IPS DF 6.9 (cell line): ENCODE measurements around the gene LIG1.
A peak's percentile ranks its signal among the peaks of the same experiment; 100 is the strongest.

Source experiments
- DNase-seq: peaks from one replicate; pipeline ENCODE4 v3.0.0-alpha.2; 2013; ENCODE audit warnings: low read depth, low spot score
- H3K27ac ChIP-seq: one replicate; pipeline ENCODE4 v1.5.1; 2013; ENCODE audit warnings: low read length, control low read depth
- H3K27me3 ChIP-seq: 2 replicates; pipeline ENCODE4 v1.6.1; 2013; ENCODE audit warnings: mild to moderate bottlenecking, low read length; ENCODE audit not compliant: control insufficient read depth, insufficient read depth
- H3K36me3 ChIP-seq: 2 replicates; pipeline ENCODE4 v1.6.1; 2013; ENCODE audit warnings: low read length; ENCODE audit not compliant: control insufficient read depth, insufficient read depth
- H3K4me1 ChIP-seq: 2 replicates; pipeline ENCODE4 v1.6.1; 2013; ENCODE audit warnings: low read length; ENCODE audit not compliant: control insufficient read depth, insufficient read depth
- H3K4me3 ChIP-seq: 2 replicates; pipeline ENCODE4 v1.5.1; 2013; ENCODE audit warnings: mild to moderate bottlenecking, low read length
- H3K9me3 ChIP-seq: 2 replicates; pipeline ENCODE4 v1.6.1; 2013; ENCODE audit warnings: low read length, inconsistent platforms; ENCODE audit not compliant: control insufficient read depth, insufficient read depth
- WGBS: extraction: QIAGEN DNeasy Blood & Tissue Kit; methylation state at CpG from one replicate; pipeline ENCODE4 v1.1.7; 2013; ENCODE audit warnings: mixed read lengths, missing lambda C conversion rate; ENCODE audit not compliant: insufficient read length, insufficient coverage; 5-methylcytosine and 5-hydroxymethylcytosine counted together

The LIG1 gene

GRCh38 chr19:48152551-48152950, 17.6 kb downstream of the LIG1 start:
- H3K36me3 ChIP-seq = peaks cover 11% of the 10 kb centered on the region
- no peaks in the 10 kb centered on the region for H3K27me3 ChIP-seq
- H3K9me3 ChIP-seq = no peaks in the 10 kb centered on the region
- H3K4me1 ChIP-seq = no peaks in the 10 kb centered on the region
- no peak overlapping the region for H3K27ac ChIP-seq
- H3K4me3 ChIP-seq = no peak overlapping the region
- peak; percentile 39 for DNase-seq
- no CpG with 5 or more reads among the region's 8 CpGs for WGBS

- Histone ChIP-seq H3K27me3 (no peaks in the 10 kb centered on the region), H3K9me3 (no peaks in the 10 kb centered on the region), H3K4me1 (no peaks in the 10 kb centered on the region), H3K4me3 (no peak overlapping the region), H3K36me3 (peaks cover 19% of the 10 kb centered on the region; the same call in 1 of the 2 replicates), H3K27ac (no peak overlapping the region)
- no CpG with 5 or more reads among the region's 6 CpGs for WGBS
- no peak for DNase-seq
Observed at GRCh38 chr19:48149430-48149829, 20.7 kb downstream of the LIG1 start.

- peaks cover 20% of the 10 kb centered on the region for H3K36me3 ChIP-seq
- H3K27ac ChIP-seq = no peak overlapping the region
- no CpG with 5 or more reads among the region's 9 CpGs for WGBS
- H3K27me3 ChIP-seq = no peaks in the 10 kb centered on the region
- no peaks in the 10 kb centered on the region for H3K4me1 ChIP-seq
- no peak overlapping the region for H3K4me3 ChIP-seq
- H3K9me3 ChIP-seq = no peaks in the 10 kb centered on the region
- DNase-seq = no peak
Observed at GRCh38 chr19:48148576-48148975, 21.6 kb downstream of the LIG1 start.

GRCh38 chr19:48147597-48148175, 22.5 kb downstream of the LIG1 start:
- no peak overlapping the region for H3K4me3 ChIP-seq
- WGBS = no CpG with 5 or more reads among the region's 4 CpGs
- no peaks in the 10 kb centered on the region for H3K27me3 ChIP-seq
- no peaks in the 10 kb centered on the region for H3K9me3 ChIP-seq
- no peak overlapping the region for H3K27ac ChIP-seq
- DNase-seq = no peak
- peaks cover 23% of the 10 kb centered on the region for H3K36me3 ChIP-seq
- no peaks in the 10 kb centered on the region for H3K4me1 ChIP-seq

GRCh38 chr19:48139053-48139452, 31.1 kb downstream of the LIG1 start:
- no peaks in the 10 kb centered on the region for H3K27me3 ChIP-seq
- DNase-seq = no peak
- H3K36me3 ChIP-seq = peaks cover 19% of the 10 kb centered on the region
- WGBS = no CpG with 5 or more reads among the region's 6 CpGs
- no peak overlapping the region for H3K4me3 ChIP-seq
- H3K9me3 ChIP-seq = no peaks in the 10 kb centered on the region
- no peak overlapping the region for H3K27ac ChIP-seq
- no peaks in the 10 kb centered on the region for H3K4me1 ChIP-seq

GRCh38 chr19:48137411-48137810, 32.7 kb downstream of the LIG1 start:
- H3K27ac ChIP-seq = no peak overlapping the region
- no peaks in the 10 kb centered on the region for H3K27me3 ChIP-seq
- H3K4me1 ChIP-seq = no peaks in the 10 kb centered on the region
- no CpG with 5 or more reads among the region's 26 CpGs for WGBS
- no peak for DNase-seq
- no peak overlapping the region for H3K4me3 ChIP-seq
- peaks cover 18% of the 10 kb centered on the region for H3K36me3 ChIP-seq
- H3K9me3 ChIP-seq = no peaks in the 10 kb centered on the region

- no peaks in the 10 kb centered on the region for H3K9me3 ChIP-seq
- no peak for DNase-seq
- no peaks in the 10 kb centered on the region for H3K4me1 ChIP-seq
- H3K27me3 ChIP-seq = no peaks in the 10 kb centered on the region
- no peak overlapping the region for H3K27ac ChIP-seq
- H3K36me3 ChIP-seq = peaks cover 18% of the 10 kb centered on the region
- H3K4me3 ChIP-seq = no peak overlapping the region
- WGBS = no CpG with 5 or more reads among the region's 4 CpGs
Observed at GRCh38 chr19:48136547-48136946, 33.6 kb downstream of the LIG1 start.

GRCh38 chr19:48135411-48135810, 34.7 kb downstream of the LIG1 start:
- no peak for DNase-seq
- Histone ChIP-seq H3K36me3 (peaks cover 28% of the 10 kb centered on the region), H3K4me1 (no peaks in the 10 kb centered on the region), H3K27me3 (no peaks in the 10 kb centered on the region), H3K27ac (no peak overlapping the region), H3K9me3 (no peaks in the 10 kb centered on the region), H3K4me3 (no peak overlapping the region)
- no CpG with 5 or more reads among the region's 8 CpGs for WGBS

GRCh38 chr19:48133094-48133493, 37.0 kb downstream of the LIG1 start:
- Histone ChIP-seq H3K27me3 (no peaks in the 10 kb centered on the region), H3K4me1 (no peaks in the 10 kb centered on the region), H3K36me3 (peaks cover 29% of the 10 kb centered on the region), H3K27ac (no peak overlapping the region), H3K4me3 (no peak overlapping the region), H3K9me3 (no peaks in the 10 kb centered on the region)
- DNase-seq = no peak
- WGBS = no CpG with 5 or more reads among the region's 6 CpGs

GRCh38 chr19:48127561-48127960, 42.6 kb downstream of the LIG1 start:
- no peak for DNase-seq
- Histone ChIP-seq H3K4me3 (no peak overlapping the region), H3K4me1 (no peaks in the 10 kb centered on the region), H3K27ac (no peak overlapping the region), H3K9me3 (no peaks in the 10 kb centered on the region), H3K36me3 (peaks cover 38% of the 10 kb centered on the region), H3K27me3 (no peaks in the 10 kb centered on the region)
- WGBS = no CpG with 5 or more reads among the region's 6 CpGs

GRCh38 chr19:48123907-48124651, 46.1 kb downstream of the LIG1 start:
- WGBS = no CpG with 5 or more reads among the region's 12 CpGs
- Histone ChIP-seq H3K4me3 (no peak overlapping the region), H3K36me3 (peaks cover 32% of the 10 kb centered on the region), H3K9me3 (no peaks in the 10 kb centered on the region), H3K27me3 (no peaks in the 10 kb centered on the region), H3K27ac (no peak overlapping the region), H3K4me1 (no peaks in the 10 kb centered on the region)
- DNase-seq = no peak
